Right atrium auricular region (tissue), 2 donors: Measurements from ENCODE around the gene SORCS3. TPM values are rescaled to one million over a fixed set of nuclear protein-coding genes. Genes with fewer than 3 reads are reported as not detected.

Experiments used
- DNase-seq: peaks from one replicate; pipeline ENCODE4 v3.0.0-alpha.2; 2019; ENCODE audit warnings: low spot score
- H3K27ac ChIP-seq, 2 donors: fragments of 200-600 bp; sonication (generic); 1 replicate in 1 of 2; 2 replicates in 1 of 2; pipeline ENCODE4 v1.5.1; 2016 to 2019
- H3K27me3 ChIP-seq, 2 donors: fragments of 200-600 bp; sonication (generic); one replicate each; pipeline versions ENCODE4 v1.5.1 to v1.6.0; 2017 to 2019
- H3K36me3 ChIP-seq: fragments of 200-600 bp; sonication (generic); one replicate; pipeline ENCODE4 v1.5.1; 2016
- H3K4me1 ChIP-seq, 2 donors: fragments of 200-600 bp; sonication (generic); one replicate each; pipeline versions ENCODE4 v1.5.1 to v1.6.0; 2017 to 2019
- H3K4me3 ChIP-seq, 2 donors: fragments of 200-600 bp; sonication (generic); 1 replicate in 1 of 2; 2 replicates in 1 of 2; pipeline ENCODE4 v1.5.1; 2017 to 2019; ENCODE audit warnings: mild to moderate bottlenecking in 1 of 2, moderate library complexity in 1 of 2
- H3K9me3 ChIP-seq, 2 donors: fragments of 200-600 bp; sonication (generic); one replicate each; pipeline ENCODE4 v1.5.1; 2019
- CTCF ChIP-seq, 2 donors: fragments of 200-600 bp; sonication (generic); IDR thresholded peaks; one replicate each; pipeline ENCODE4 v1.5.1; 2019; ENCODE audit warnings: antibody characterized with exemption in 2 of 2
- total RNA-seq, 2 donors: library from RNA; depleted of rRNA; stranded (reverse); fragments of >200 nt; gene quantifications; one replicate each; pipeline ENCODE4 v1.1.0, GENCODE V29; 2016

The SORCS3 gene
- total RNA-seq, 2 donors from 2014 or later, result 0.07 TPM; not detected in 1

GRCh38 chr10:104873161-104873560, 232.1 kb downstream of the SORCS3 start:
- Histone ChIP-seq H3K27me3 (no peaks in the 10 kb centered on the region), H3K27ac (no peak overlapping the region), H3K4me1 (no peaks in the 10 kb centered on the region), H3K9me3 (no peaks in the 10 kb centered on the region), H3K4me3 (no peak overlapping the region), H3K36me3 (no peaks in the 10 kb centered on the region)
- TF ChIP-seq CTCF (IDR thresholded peaks at IDR 0.05), result no peak
- DNase-seq, result no peak

- Histone ChIP-seq H3K27ac (no peak overlapping the region), H3K4me1 (no peaks in the 10 kb centered on the region), H3K36me3 (no peaks in the 10 kb centered on the region), H3K27me3 (no peaks in the 10 kb centered on the region), H3K9me3 (no peaks in the 10 kb centered on the region), H3K4me3 (no peak overlapping the region)
- no peak for DNase-seq
- no peak for TF ChIP-seq CTCF (IDR thresholded peaks at IDR 0.05)
Observed at GRCh38 chr10:104875561-104875960, 234.5 kb downstream of the SORCS3 start.

- H3K4me1 ChIP-seq, result no peaks in the 10 kb centered on the region
- no peaks in the 10 kb centered on the region for H3K9me3 ChIP-seq
- H3K36me3 ChIP-seq, result no peaks in the 10 kb centered on the region
- no peak overlapping the region for H3K4me3 ChIP-seq
- no peaks in the 10 kb centered on the region for H3K27me3 ChIP-seq
- TF ChIP-seq CTCF (IDR thresholded peaks at IDR 0.05), result no peak
- no peak overlapping the region for H3K27ac ChIP-seq
- DNase-seq, result no peak
Observed at GRCh38 chr10:104880624-104881398, 239.7 kb downstream of the SORCS3 start.

GRCh38 chr10:104881740-104882139, 240.7 kb downstream of the SORCS3 start:
- TF ChIP-seq CTCF (IDR thresholded peaks at IDR 0.05), result no peak
- Histone ChIP-seq H3K4me1 (no peaks in the 10 kb centered on the region), H3K9me3 (no peaks in the 10 kb centered on the region), H3K36me3 (no peaks in the 10 kb centered on the region), H3K27ac (no peak overlapping the region), H3K4me3 (no peak overlapping the region), H3K27me3 (no peaks in the 10 kb centered on the region)
- DNase-seq, result no peak

- Histone ChIP-seq H3K4me3 (no peak overlapping the region), H3K9me3 (peaks cover 0 to 22% of the 10 kb centered on the region in 2 donors), H3K36me3 (no peaks in the 10 kb centered on the region), H3K4me1 (no peaks in the 10 kb centered on the region), H3K27me3 (no peaks in the 10 kb centered on the region), H3K27ac (no peak overlapping the region)
- no peak for TF ChIP-seq CTCF (IDR thresholded peaks at IDR 0.05)
- no peak for DNase-seq
Observed at GRCh38 chr10:104892879-104893617, 252.0 kb downstream of the SORCS3 start.
